HepG2 (cell line): ENCODE results near the gene TFCP2L1. TPM values are rescaled to one million over a fixed set of nuclear protein-coding genes. Genes with fewer than 3 reads are reported as not detected.
A peak's percentile ranks its signal among the peaks of the same experiment; 100 is the strongest.

Experiments used
- ARNT ChIP-seq: fragments of 450-650 bp; IDR thresholded peaks from 2 replicates; pipeline ENCODE4 v1.6.1; 2017
- BCL3 ChIP-seq: sonication (generic); formaldehyde crosslinking; IDR thresholded peaks from 2 replicates; pipeline ENCODE4 v1.5.1; 2020; ENCODE audit warnings: mild to moderate bottlenecking, missing genetic modification reagents, moderate library complexity
- GFI1 ChIP-seq: sonication (generic); formaldehyde crosslinking; IDR thresholded peaks from 2 replicates; pipeline ENCODE4 v1.5.0; 2020; ENCODE audit warnings: missing genetic modification reagents, mild to moderate bottlenecking, borderline replicate concordance
- NCOA5 ChIP-seq: sonication (generic); formaldehyde crosslinking; IDR thresholded peaks from 2 replicates; pipeline ENCODE4 v1.4.0; 2020; ENCODE audit warnings: missing genetic modification reagents
- RFXAP ChIP-seq: sonication (generic); formaldehyde crosslinking; IDR thresholded peaks from 2 replicates; pipeline ENCODE4 v1.4.0; 2020; ENCODE audit warnings: missing genetic modification reagents, borderline replicate concordance
- SIX1 ChIP-seq: sonication (generic); formaldehyde crosslinking; IDR thresholded peaks from 2 replicates; pipeline ENCODE4 v1.4.0; 2020; ENCODE audit warnings: missing genetic modification reagents, borderline replicate concordance
- SMAD3 ChIP-seq: sonication (generic); formaldehyde crosslinking; IDR thresholded peaks from 2 replicates; pipeline ENCODE4 v1.4.0; 2020; ENCODE audit warnings: missing genetic modification reagents
- SRY ChIP-seq: sonication (generic); formaldehyde crosslinking; IDR thresholded peaks from 2 replicates; pipeline ENCODE4 v1.8.0; 2022; ENCODE audit warnings: mild to moderate bottlenecking, missing genetic modification reagents
- THRA ChIP-seq: sonication (generic); formaldehyde crosslinking; IDR thresholded peaks from 2 replicates; pipeline ENCODE4 v1.4.0; 2020; ENCODE audit warnings: missing genetic modification reagents, borderline replicate concordance
- ZBTB7B ChIP-seq: sonication (generic); formaldehyde crosslinking; IDR thresholded peaks from 2 replicates; pipeline ENCODE4 v1.4.0; 2020; ENCODE audit warnings: missing genetic modification reagents
- ZNF513 ChIP-seq: sonication (generic); formaldehyde crosslinking; conservative IDR thresholded peaks from 2 replicates; pipeline ENCODE4 v1.5.0; 2020; ENCODE audit warnings: missing genetic modification reagents
- ZNF547 ChIP-seq: sonication (generic); formaldehyde crosslinking; IDR thresholded peaks from 2 replicates; pipeline ENCODE4 v1.5.1; 2020; ENCODE audit warnings: mild to moderate bottlenecking, missing genetic modification reagents
- ZSCAN29 ChIP-seq: sonication (generic); formaldehyde crosslinking; conservative IDR thresholded peaks from 2 replicates; pipeline ENCODE4 v1.4.0; 2020; ENCODE audit warnings: mild to moderate bottlenecking, missing genetic modification reagents
- polyA plus RNA-seq, 8 experiments: library from polyadenylated mRNA; depleted of rRNA in 3 of 8; stranded (reverse) in 7 of 8; unstranded in 1 of 8; fragments of >200 nt; fragmentation: Illumina TruSeq in 4 of 8; extraction: Trizol in 4 of 8; gene quantifications; 2 replicates each; pipeline versions ENCODE4 v1.2.1 to v1.2.3, GENCODE V29; 2011 to 2016; ENCODE audit warnings: low read depth in 4 of 8, missing spikeins in 1 of 8, mixed read lengths in 1 of 8; ENCODE audit not compliant: insufficient read depth in 1 of 8
- total RNA-seq, 5 experiments: library from RNA; depleted of rRNA; stranded (reverse); fragments of >200 nt; fragmentation: Illumina TruSeq; extraction: Trizol; gene quantifications; 2 replicates each; pipeline ENCODE4 v1.2.3, GENCODE V29; 2016; ENCODE audit warnings: low read depth in 1 of 5

TFCP2L1 gene
- total and polyA plus RNA-seq, 2 of the 13 experiments (the other 11 are each of a cell fraction or from before 2014, with no cell fraction given): under 0.01 TPM; not detected in 1

GRCh38 chr2:121284463-121285449 lies at the start of gene TFCP2L1 (continued):
- no peak for TF ChIP-seq SRY (CRISPR knock-in tag)
- TF ChIP-seq GFI1: no peak
- TF ChIP-seq BCL3: 0 out of 2 replicates have a peak, but pooled peaks have one; percentile 32
- no peak for TF ChIP-seq NCOA5
- no peak for TF ChIP-seq THRA (CRISPR knock-in tag)
- TF ChIP-seq ZNF547 (CRISPR knock-in tag): 0 out of 2 replicates have a peak, but pooled peaks have one; percentile 40
- no peak for TF ChIP-seq SIX1 (CRISPR knock-in tag)
- TF ChIP-seq ARNT: no peak
- TF ChIP-seq ZSCAN29: no peak
- no peak for TF ChIP-seq RFXAP (CRISPR knock-in tag)
- TF ChIP-seq SMAD3 (CRISPR knock-in tag): no peak
- TF ChIP-seq ZNF513 (CRISPR knock-in tag): no peak
- TF ChIP-seq ZBTB7B (CRISPR knock-in tag): no peak
